NCI-H1417 (cell line): ENCODE measurements around the gene LNP1.
A peak's percentile ranks its signal among the peaks of the same experiment; 100 is the strongest.
"Not testable (repeated sequence)": the region's sequence is repeated elsewhere in the genome, so short reads cannot be mapped to it uniquely, and the experiment has no call there.

Source experiments
- DNase-seq, 3 experiments: peaks; one replicate each; lab custom pipeline; 2025; lab: John Stamatoyannopoulos, UW

LNP1 gene

DNA sequence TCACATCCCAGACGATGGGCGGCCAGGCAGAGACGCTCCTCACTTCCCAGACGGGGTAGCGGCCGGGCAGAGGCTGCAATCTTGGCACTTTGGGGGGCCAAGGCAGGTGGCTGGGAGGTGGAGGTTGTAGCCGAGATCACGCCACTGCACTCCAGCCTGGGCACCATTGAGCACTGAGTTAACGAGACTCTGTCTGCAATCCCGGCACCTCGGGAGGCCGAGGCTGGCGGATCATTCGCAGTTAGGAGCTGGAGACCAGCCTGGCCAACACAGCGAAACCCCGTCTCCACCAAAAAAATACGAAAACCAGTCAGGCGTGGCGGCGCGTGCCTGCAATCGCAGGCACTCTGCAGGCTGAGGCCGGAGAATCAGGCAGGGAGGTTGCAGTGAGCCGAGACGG is 77.2 kb downstream of the LNP1 start:
- not testable (repeated sequence) for DNase-seq

DNA sequence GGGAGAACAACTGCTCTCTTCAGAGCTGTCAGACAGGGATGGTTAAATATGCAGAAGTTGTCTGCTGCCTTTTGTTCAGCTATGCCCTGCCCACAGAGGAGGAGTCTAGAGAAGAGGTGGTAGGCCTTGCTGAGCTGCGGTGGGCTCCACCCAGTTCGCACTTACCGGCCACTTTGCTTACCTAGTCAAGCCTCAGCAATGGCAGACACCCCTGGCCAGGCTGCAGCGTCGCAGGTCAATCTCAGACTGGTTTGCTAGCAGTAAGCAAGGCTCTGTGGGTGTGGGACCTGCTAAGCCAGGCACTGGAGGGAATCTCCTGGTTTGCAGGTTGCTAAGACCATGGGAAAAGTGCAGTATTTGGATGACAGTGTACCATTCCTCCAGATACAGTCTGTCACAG is 78.7 kb downstream of the LNP1 start:
- DNase-seq: no peak

DNA sequence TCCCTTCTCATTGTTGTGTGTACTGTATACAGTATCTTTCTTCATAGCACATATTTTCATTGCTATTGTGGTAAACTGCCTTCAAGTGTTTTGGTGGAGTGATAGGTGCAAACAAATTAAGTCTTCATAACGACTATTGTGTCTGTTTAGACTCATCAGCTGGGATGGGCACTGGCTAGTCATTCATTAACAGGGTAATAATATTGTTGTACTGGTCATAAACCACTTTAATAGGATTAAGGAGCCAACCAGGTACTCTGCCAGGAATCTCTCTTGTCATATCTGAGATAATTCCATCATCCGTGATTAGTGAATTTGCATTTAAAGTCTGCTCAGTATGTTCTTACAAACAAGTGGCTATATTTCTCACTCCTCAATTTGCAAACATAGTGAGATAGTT is 80.8 kb downstream of the LNP1 start:
- DNase-seq: no peak

DNA sequence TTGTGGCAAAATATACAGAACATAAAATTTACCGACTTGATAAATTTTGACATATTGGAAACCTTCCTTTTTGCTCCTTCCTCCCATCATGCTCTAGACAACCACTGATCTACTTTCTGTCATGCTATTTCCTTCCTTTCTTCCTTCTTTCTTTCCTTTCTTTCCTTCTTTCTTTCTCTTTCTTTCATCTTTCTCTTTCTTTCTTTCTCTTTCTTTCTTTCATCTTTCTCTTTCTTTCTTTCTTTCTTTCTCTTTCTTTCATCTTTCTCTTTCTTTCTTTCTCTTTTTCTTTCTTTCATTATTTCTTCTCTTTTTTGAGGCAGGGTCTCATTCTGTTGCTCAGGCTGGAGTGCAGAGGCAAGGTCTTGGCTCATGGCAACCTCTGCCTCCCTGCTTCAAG is 82.2 kb downstream of the LNP1 start:
- DNase-seq: no peak

DNA sequence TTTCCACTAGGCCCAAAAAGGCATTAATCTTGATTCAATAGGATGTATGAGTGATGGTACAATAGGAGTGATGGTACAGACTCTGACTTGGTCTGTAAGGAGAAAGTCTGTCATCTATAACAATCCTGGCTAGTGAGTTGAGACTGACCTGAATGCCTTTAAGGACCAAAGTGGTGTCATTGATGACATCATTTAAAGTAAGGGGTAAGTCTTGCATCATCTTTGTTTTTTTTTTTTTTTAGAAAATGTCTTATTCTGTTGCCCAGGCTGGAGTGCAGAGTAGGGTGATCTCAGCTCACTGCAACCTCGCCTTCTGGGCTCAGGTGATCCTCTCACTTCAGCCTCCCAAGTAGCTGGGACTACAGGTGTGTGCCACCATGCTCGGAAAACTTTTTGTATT is 85.5 kb downstream of the LNP1 start:
- no peak for DNase-seq

DNA sequence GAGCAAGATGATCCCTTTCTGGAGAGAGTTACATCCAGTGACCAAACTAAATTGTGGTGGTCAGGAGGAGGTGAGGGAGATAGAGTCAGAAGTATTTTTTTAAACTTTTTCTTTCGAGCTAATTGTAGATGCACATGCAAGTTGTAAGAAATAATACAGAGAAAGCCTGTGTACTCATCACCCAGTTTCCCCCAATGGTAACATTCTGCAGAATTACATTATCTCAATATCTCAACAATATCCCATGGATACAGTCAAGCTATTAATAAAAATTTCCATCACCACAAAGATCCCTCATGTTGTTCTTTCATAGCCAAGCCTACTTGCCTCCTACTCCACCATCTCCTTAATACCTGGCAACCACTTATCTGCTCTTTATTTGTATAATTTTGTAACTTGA is 87.8 kb downstream of the LNP1 start:
- no peak for DNase-seq

DNA sequence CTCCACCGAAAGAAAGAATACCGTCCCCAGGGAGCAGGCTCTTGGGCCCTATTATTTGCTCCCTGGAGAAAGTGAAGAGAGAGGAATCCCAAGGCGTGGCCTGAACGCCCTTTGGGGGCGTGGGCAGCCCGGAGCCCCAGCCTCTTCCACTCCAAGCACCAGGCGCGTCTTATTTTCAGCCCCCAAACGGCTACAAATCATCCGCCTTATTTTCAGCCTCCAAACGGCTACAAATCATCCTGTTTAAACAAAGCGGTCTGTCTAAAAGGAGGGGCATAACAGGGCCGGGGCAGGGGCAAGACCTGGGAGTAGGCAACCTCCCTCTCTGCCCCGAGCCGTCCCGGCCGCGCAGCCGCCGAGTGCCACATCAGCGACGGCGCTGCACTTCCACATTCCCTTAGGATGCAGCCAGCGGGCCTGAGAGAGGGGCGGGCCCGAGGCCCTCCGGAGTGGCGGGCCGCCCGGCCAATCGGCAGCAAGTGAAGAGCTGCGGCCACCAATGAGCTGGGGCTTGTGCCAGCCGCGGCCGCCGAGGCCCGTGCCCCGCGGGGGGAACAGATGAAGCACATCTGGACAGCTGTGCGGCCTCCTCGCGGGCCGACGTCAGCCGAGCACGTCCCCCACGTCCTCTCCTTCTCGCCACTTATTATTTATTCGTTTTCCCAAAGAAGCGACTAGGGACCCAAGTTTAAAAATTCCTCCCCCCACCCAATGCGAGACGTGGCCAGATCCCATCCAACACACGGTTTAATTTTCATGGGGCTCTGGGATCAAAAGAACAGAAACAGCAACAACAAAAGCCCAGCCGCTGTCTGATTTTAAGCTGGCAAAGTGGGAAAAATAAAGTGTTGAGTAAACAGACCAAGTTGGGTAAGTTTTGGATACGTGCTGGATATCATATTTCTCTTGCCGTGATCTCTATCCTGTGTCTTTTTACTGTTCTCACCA is 91.0 kb downstream of the LNP1 start, which contains the start of gene TMEM45A:
TMEM45A (plus strand) TSS at position 561 of the 948 bp plus-strand sequence. CDS start 62,593 bp downstream, outside the sequence.
- DNase-seq: peak; percentile 91 to 96 (median 95)

DNA sequence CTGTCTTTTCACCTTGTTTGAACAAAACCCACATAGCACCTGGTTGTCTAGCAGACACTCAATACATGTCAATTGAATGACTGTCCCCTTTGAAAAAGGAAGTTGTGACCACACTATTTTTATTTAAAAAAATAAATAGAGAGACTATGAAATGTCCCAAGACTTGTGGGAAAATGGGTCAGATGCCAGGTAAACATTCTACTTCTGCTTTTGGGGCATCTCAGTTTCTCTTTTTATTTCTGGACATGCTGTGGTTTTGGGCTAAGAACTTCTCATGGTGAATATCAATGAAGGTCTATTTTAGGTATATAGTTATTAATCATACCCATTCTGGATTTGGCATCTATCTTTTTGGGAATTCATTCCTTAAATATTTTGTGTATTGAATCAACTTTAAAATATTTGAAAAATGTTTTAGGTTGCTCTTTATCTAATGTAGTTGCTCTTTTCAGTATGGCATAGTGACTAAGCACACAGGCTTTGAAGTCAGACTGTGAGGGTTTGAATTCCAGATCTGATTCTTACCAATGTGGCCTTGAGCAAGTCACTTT is 95.4 kb downstream of the LNP1 start:
- DNase-seq: no peak

DNA sequence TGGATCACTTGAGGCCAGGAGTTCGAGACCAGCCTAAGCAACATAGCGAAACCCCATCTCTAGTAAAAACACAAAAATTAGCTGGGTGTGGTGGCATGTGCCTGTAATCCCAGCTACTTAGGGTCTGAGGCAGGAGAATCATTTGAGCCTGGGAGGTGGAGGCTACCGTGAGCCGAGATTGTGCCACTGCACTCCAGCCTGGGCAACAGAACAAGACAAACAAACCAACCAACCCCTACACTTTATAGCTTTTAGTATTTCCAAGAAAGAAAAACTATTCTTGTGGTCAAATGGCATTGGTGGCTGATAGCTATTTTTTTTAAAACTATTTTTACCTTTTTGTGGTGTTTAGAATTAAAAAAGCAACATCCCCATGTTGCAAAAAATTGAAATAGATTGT is 98.3 kb downstream of the LNP1 start:
- no peak for DNase-seq

DNA sequence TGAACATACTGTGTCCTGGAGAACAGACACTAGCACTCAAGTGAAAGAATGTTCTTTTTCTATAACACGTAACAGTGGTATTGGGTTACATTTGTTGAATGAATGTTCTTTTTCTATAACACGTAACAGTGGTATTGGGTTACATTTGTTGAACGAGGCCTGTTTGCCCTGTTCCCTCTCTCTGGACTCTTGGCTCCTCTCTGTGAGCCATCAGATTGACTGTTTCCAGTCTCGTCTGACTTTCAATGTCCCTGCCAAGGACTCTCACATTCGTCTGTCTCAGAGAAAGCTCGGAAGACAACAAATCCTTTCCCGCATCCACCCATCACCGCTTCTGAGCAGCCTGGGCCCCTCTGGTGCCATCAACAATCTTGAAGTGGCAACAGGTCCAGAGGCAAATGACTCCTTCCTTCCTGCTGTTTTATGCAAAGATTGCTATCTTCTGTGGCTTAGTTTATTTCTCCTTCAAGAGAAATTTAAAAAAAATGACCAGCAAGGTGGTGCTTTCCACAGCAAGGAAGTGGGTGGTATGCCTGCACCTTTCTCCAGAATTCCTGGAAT is 99.1 kb downstream of the LNP1 start:
- no peak for DNase-seq

DNA sequence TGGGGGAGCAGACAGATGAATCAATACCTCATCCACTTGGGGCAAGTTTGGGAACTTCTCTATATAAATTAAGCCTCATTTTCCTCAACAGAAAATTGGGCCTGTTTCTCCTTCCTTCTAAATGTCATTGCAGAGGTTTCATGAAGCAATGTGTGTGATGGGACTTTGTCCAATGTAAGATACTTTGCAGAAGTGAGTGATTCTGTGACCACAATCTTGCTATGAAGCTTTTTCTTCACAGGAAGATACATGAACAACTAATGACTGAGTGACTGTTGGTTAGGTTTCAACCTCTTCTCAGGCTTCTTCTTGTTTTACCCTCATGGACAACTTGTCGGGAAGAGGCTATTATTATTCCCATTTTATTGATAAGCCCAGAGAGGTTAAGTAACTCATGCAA is 102.1 kb downstream of the LNP1 start:
- DNase-seq: no peak
